H9 (cell line): Measurements from ENCODE around the gene ATXN7L3. TPM values are rescaled to one million over a fixed set of nuclear protein-coding genes. Genes with fewer than 3 reads are reported as not detected.

Experiments
- microRNA-seq: library from miRNA; unstranded; fragments of <30 nt; microRNA quantifications from one replicate; pipeline ENCODE4, GENCODE V29; 2020; ENCODE audit warnings: borderline microRNAs expressed
- total RNA-seq: library from RNA; stranded (reverse); gene quantifications from 2 replicates; pipeline ENCODE4 v1.2.1, GENCODE V29; 2021

Gene ATXN7L3
- total RNA-seq, 1 experiment from 2014 or later = 125 TPM

Small RNAs within 50 kb of the gene (microRNA-seq; reads per million reads assigned to microRNA genes)
- gene MIR6782 = not detected

Other genes with a start within 250 kb of the ATXN7L3 start
- 1.7 and 2.0 TPM in 2 replicates for gene PYY, start 245.9 kb downstream of the ATXN7L3 start, total RNA-seq
- gene NAGS, start 195.3 kb downstream of the ATXN7L3 start, total RNA-seq = 3.7 and 4.1 TPM in 2 replicates
- 18.6 and 21.1 TPM in 2 replicates for gene TMEM101, start 184.9 kb downstream of the ATXN7L3 start, total RNA-seq
- 128 TPM in 2 replicates for gene LSM12, start 133.2 kb downstream of the ATXN7L3 start, total RNA-seq
- gene G6PC3, start 129.1 kb downstream of the ATXN7L3 start, total RNA-seq = 105 and 109 TPM in 2 replicates
- 39.5 and 41.3 TPM in 2 replicates for gene HDAC5, start 76.2 kb downstream of the ATXN7L3 start, total RNA-seq
- gene HROB, start 58.0 kb downstream of the ATXN7L3 start, total RNA-seq = 23.3 and 24.1 TPM in 2 replicates
- 0.31 and 0.90 TPM in 2 replicates for gene ASB16, start 29.2 kb downstream of the ATXN7L3 start, total RNA-seq
- 20.6 and 22.9 TPM in 2 replicates for gene TMUB2, start 12.9 kb downstream of the ATXN7L3 start, total RNA-seq
- 151 and 164 TPM in 2 replicates for gene UBTF, start 19.8 kb upstream of the ATXN7L3 start, total RNA-seq
- gene SLC4A1, start 68.3 kb upstream of the ATXN7L3 start, total RNA-seq = 0.13 TPM in 1 of 2 replicates, not detected in the other
- 2.2 and 3.8 TPM in 2 replicates for gene RUNDC3A, start 108.7 kb upstream of the ATXN7L3 start, total RNA-seq
- 227 and 235 TPM in 2 replicates for gene SLC25A39, start 124.9 kb upstream of the ATXN7L3 start, total RNA-seq
- gene GRN, start 145.4 kb upstream of the ATXN7L3 start, total RNA-seq = 127 and 130 TPM in 2 replicates
- gene FAM171A2, start 164.0 kb upstream of the ATXN7L3 start, total RNA-seq = 27.3 and 27.5 TPM in 2 replicates
- gene ITGA2B, start 189.8 kb upstream of the ATXN7L3 start, total RNA-seq = 8.3 and 10.1 TPM in 2 replicates